ENCODE data around the gene DEF6. TPM values are rescaled to one million over a fixed set of nuclear protein-coding genes. Genes with fewer than 3 reads are reported as not detected.

Gene DEF6
- total and polyA plus RNA-seq, 2 of the 13 experiments (the other 11 are each of a cell fraction or from before 2014, with no cell fraction given) = 5.2 to 10.0 TPM

GRCh38 chr6:35297601-35298481, at the start of gene DEF6 (continued):
- TF ChIP-seq YEATS4 (CRISPR knock-in tag; IDR thresholded peaks at IDR 0.05; ENCODE audit: borderline replicate concordance) (peak; percentile 73; the same call in 1 of the 2 replicates), CCAR2 (optimal IDR thresholded peaks at IDR 0.05; ENCODE audit: low read depth, low read length) (no peak), ARID2 (CRISPR knock-in tag; IDR thresholded peaks at IDR 0.05; ENCODE audit: borderline replicate concordance) (peak; percentile 88; the same call in 1 of the 2 replicates), ZNF644 (CRISPR knock-in tag; IDR thresholded peaks at IDR 0.05; ENCODE audit: low read depth) (no peak), ZNF441 (CRISPR knock-in tag; IDR thresholded peaks at IDR 0.05; ENCODE audit: borderline replicate concordance) (peak; percentile 89), ZNF567 (CRISPR knock-in tag; IDR thresholded peaks at IDR 0.05; ENCODE audit: borderline replicate concordance) (no peak), GATAD2A (CRISPR knock-in tag; IDR thresholded peaks at IDR 0.05) (peak; percentile 73), ZSCAN5A (CRISPR knock-in tag; IDR thresholded peaks at IDR 0.05; ENCODE audit: borderline replicate concordance) (peak; percentile 70; the same call in 1 of the 2 replicates), SALL1 (CRISPR knock-in tag; IDR thresholded peaks at IDR 0.05) (peak; percentile 85), ARHGAP35 (CRISPR knock-in tag; IDR thresholded peaks at IDR 0.05; ENCODE audit: borderline replicate concordance) (peak; percentile 74; the same call in 1 of the 2 replicates), REPIN1 (CRISPR knock-in tag; IDR thresholded peaks at IDR 0.05; ENCODE audit: borderline replicate concordance, low read depth) (peak; percentile 95), ZNF34 (CRISPR knock-in tag; IDR thresholded peaks at IDR 0.05; ENCODE audit: borderline replicate concordance) (peak; percentile 96), ZNF160 (CRISPR knock-in tag; IDR thresholded peaks at IDR 0.05) (no peak), KLF9 (CRISPR knock-in tag; IDR thresholded peaks at IDR 0.05; ENCODE audit: low read depth) (peak; percentile 86; the same call in 1 of the 2 replicates), ZEB1 (IDR thresholded peaks at IDR 0.05; ENCODE audit: insufficient replicate concordance, low read depth) (no peak), U2AF1 (optimal IDR thresholded peaks at IDR 0.05; ENCODE audit: low read depth, low read length) (no peak), POGZ (CRISPR knock-in tag; IDR thresholded peaks at IDR 0.05) (peak; percentile 78), REXO4 (CRISPR knock-in tag; IDR thresholded peaks at IDR 0.05; ENCODE audit: borderline replicate concordance) (no peak), SOX5 (CRISPR knock-in tag; IDR thresholded peaks at IDR 0.05; ENCODE audit: borderline replicate concordance) (peak; percentile 71), HNRNPLL (IDR thresholded peaks at IDR 0.05; ENCODE audit: low read depth, low read length, poor library complexity, severe bottlenecking) (peak; percentile 98), ZNF788 (CRISPR knock-in tag; IDR thresholded peaks at IDR 0.05; ENCODE audit: borderline replicate concordance) (peak; percentile 85; the same call in 1 of the 2 replicates), TEF (CRISPR knock-in tag; IDR thresholded peaks at IDR 0.05) (no peak), ZMYM4 (CRISPR knock-in tag; IDR thresholded peaks at IDR 0.05) (peak; percentile 86), NR2F2 (IDR thresholded peaks at IDR 0.05; ENCODE audit: borderline replicate concordance, low read depth) (0 out of 2 replicates have a peak, but pooled peaks have one; percentile 12), ZBTB8A (CRISPR knock-in tag; IDR thresholded peaks at IDR 0.05; ENCODE audit: borderline replicate concordance, low read depth) (no peak), CC2D1A (CRISPR knock-in tag; IDR thresholded peaks at IDR 0.05) (no peak), POGK (CRISPR knock-in tag; conservative IDR thresholded peaks at IDR 0.05) (peak; percentile 88; the same call in 1 of the 2 replicates)

Data from HepG2 (cell line).